C4-2B (cell line): ENCODE data around the gene FBXO3.

Experiments used
- H3K27ac ChIP-seq: fragments of 450-650 bp; 2 replicates; pipeline ENCODE4 v1.5.1; 2017
- CTCF ChIP-seq: fragments of 450-650 bp; conservative IDR thresholded peaks from 2 replicates; pipeline ENCODE4 v1.5.1; 2017; ENCODE audit warnings: mild to moderate bottlenecking
- ZFX ChIP-seq: fragments of 450-650 bp; IDR thresholded peaks from 2 replicates; pipeline ENCODE4 v1.6.1; 2017

Gene FBXO3

DNA sequence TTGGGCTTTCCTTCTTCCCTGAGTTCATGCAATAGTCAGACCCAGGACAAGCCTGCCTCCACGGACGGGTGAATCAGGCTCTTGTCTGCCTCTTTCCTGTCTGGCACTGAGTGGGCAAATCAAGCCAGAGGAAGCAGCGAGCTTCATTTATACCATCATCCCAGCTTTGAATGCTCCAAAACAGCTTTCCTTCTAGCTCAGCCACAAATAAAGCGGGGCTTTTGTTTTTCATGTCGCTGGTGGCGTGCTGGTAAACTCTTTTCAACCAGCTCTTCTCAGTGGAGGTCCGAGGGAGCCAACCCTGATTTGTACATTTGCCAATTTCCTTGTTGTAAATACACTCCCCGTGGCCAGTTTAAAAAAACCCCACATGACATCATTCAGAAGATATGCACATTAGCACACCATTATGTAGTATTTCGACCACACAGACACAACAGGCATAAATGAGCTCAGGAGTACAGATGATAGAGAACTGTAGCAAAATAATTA is 82.3 kb downstream of the FBXO3 start:
- TF ChIP-seq ZFX (no peak), CTCF (no peak)
- no peak overlapping the region for H3K27ac ChIP-seq

GRCh38 chr11:33691066-33691864 is 83.1 kb downstream of the FBXO3 start:
- TF ChIP-seq CTCF = no peak
- TF ChIP-seq ZFX = no peak
- H3K27ac ChIP-seq = 0 out of 2 replicates have a peak overlapping the region, but pooled peaks have one; percentile 8
